H1 (cell line): Measurements from ENCODE around the gene IGF2BP3. TPM values are rescaled to one million over a fixed set of nuclear protein-coding genes. Genes with fewer than 3 reads are reported as not detected.
A peak's percentile ranks its signal among the peaks of the same experiment; 100 is the strongest.

Source experiments
- CTCF ChIA-PET: fragments of 300-600 bp; sonication (Branson Sonifier 250); formaldehyde crosslinking; loops from one replicate; lab custom pipeline; 2021; ENCODE audit not compliant: partially characterized antibody; lab: Charles Lee
- POLR2A ChIA-PET: fragments of 300-600 bp; sonication (Branson Sonifier 250); formaldehyde crosslinking; loops from one replicate; lab custom pipeline; 2021; ENCODE audit warnings: inconsistent platforms; ENCODE audit not compliant: partially characterized antibody; lab: Charles Lee
- DNase-seq, 2 experiments: peaks; one replicate each; pipeline versions ENCODE4 v3.0.0 to v3.0.0-alpha.2; 2010 to 2022; ENCODE audit warnings: low spot score in 2 of 2, low read depth in 1 of 2, mixed read lengths in 1 of 2
- FAIRE-seq: peaks from 2 replicates; lab custom pipeline; 2011; peaks lifted over from hg19 to GRCh38; lab: Jason Lieb, UNC
- H2AFZ ChIP-seq: 2 replicates; pipeline ENCODE4 v1.8.1; 2012; ENCODE audit warnings: low read length, inconsistent platforms
- H2AK5ac ChIP-seq: 2 replicates; pipeline ENCODE4 v1.6.1; 2013; ENCODE audit warnings: low read depth, low read length
- H2BK120ac ChIP-seq: replicated peaks from 2 replicates; pipeline ENCODE3; 2013; ENCODE audit warnings: low read depth, low read length, inconsistent platforms
- H2BK12ac ChIP-seq: 2 replicates; pipeline ENCODE4 v1.6.1; 2013; ENCODE audit warnings: low read depth, low read length
- H2BK15ac ChIP-seq: 2 replicates; pipeline ENCODE4 v1.6.1; 2013; ENCODE audit warnings: low read length
- H2BK20ac ChIP-seq: 2 replicates; pipeline ENCODE4 v1.6.1; 2013; ENCODE audit warnings: low read length
- H2BK5ac ChIP-seq: 2 replicates; pipeline ENCODE4 v1.6.1; 2013; ENCODE audit warnings: low read depth, low read length
- H3K14ac ChIP-seq: 2 replicates; pipeline ENCODE4 v1.6.1; 2013; ENCODE audit warnings: inconsistent platforms; ENCODE audit not compliant: insufficient read length
- H3K18ac ChIP-seq: 2 replicates; pipeline ENCODE4 v1.6.1; 2013; ENCODE audit warnings: low read length; ENCODE audit errors: extremely low read depth
- H3K23ac ChIP-seq: 2 replicates; pipeline ENCODE4 v1.6.1; 2013; ENCODE audit warnings: inconsistent platforms; ENCODE audit not compliant: insufficient read length
- H3K23me2 ChIP-seq: 2 replicates; pipeline ENCODE4 v1.6.1; 2013; ENCODE audit warnings: low read depth, low read length
- H3K27ac ChIP-seq: 2 replicates; pipeline ENCODE4 v1.6.1; 2011; ENCODE audit warnings: low read depth, low read length, inconsistent platforms
- H3K27me3 ChIP-seq, 4 experiments: replicated peaks in 1 of 4; 1 replicate in 1 of 4; 2 replicates in 3 of 4; pipeline versions ENCODE4 v1.6.1 to v1.8.1; 2011 to 2013; ENCODE audit warnings: low read length in 3 of 4, mild to moderate bottlenecking in 3 of 4, inconsistent platforms in 2 of 4, mixed read lengths in 2 of 4, moderate library complexity in 1 of 4; ENCODE audit not compliant: control insufficient read depth in 3 of 4, insufficient read depth in 3 of 4; ENCODE audit errors: extremely low read depth in 1 of 4
- H3K36me3 ChIP-seq, 4 experiments: 2 replicates each; pipeline versions ENCODE4 v1.6.1 to v1.8.1; 2011 to 2013; ENCODE audit warnings: mild to moderate bottlenecking in 4 of 4, low read length in 3 of 4, moderate library complexity in 2 of 4, control low read depth in 1 of 4, inconsistent platforms in 1 of 4; ENCODE audit not compliant: insufficient read depth in 4 of 4, control insufficient read depth in 2 of 4
- H3K4ac ChIP-seq: replicated peaks from 2 replicates; pipeline ENCODE3; 2013; ENCODE audit warnings: low read length, low read depth, mixed read lengths, inconsistent platforms; ENCODE audit not compliant: insufficient read length
- H3K4me1 ChIP-seq, 4 experiments: replicated peaks in 1 of 4; 1 replicate in 1 of 4; 2 replicates in 3 of 4; pipeline versions ENCODE4 v1.6.1 to v1.8.1; 2011 to 2013; ENCODE audit warnings: low read length in 3 of 4, inconsistent platforms in 2 of 4, mixed read lengths in 1 of 4; ENCODE audit not compliant: insufficient read depth in 4 of 4, control insufficient read depth in 3 of 4
- H3K4me2 ChIP-seq, 2 experiments: 2 replicates each; pipeline versions ENCODE4 v1.6.1 to v1.8.1; 2011 to 2013; ENCODE audit warnings: low read depth in 2 of 2, low read length in 2 of 2, control low read depth in 1 of 2, inconsistent platforms in 1 of 2, mild to moderate bottlenecking in 1 of 2; ENCODE audit not compliant: insufficient read depth in 1 of 2
- H3K4me3 ChIP-seq, 4 experiments: fragments of 200-600, 300-600 bp in 1 of 4; sonication (generic), shearing (Covaris generic), sonication (Bioruptor Twin) in 1 of 4; 2 replicates each; pipeline versions ENCODE4 v1.5.1 to v1.8.1; 2011 to 2016; ENCODE audit warnings: low read length in 4 of 4, low read depth in 3 of 4, control low read depth in 2 of 4, inconsistent platforms in 2 of 4, mild to moderate bottlenecking in 2 of 4, mixed read lengths in 1 of 4, moderate library complexity in 1 of 4; ENCODE audit not compliant: insufficient read depth in 2 of 4; ENCODE audit errors: extremely low read depth in 1 of 4
- H3K56ac ChIP-seq: replicated peaks from 2 replicates; pipeline ENCODE3; 2013; ENCODE audit warnings: low read depth, mild to moderate bottlenecking, mixed read lengths, low read length, inconsistent platforms; ENCODE audit not compliant: insufficient read length
- H3K79me1 ChIP-seq: 2 replicates; pipeline ENCODE4 v1.6.1; 2013; ENCODE audit warnings: low read depth, low read length, control low read depth
- H3K79me2 ChIP-seq, 2 experiments: 2 replicates each; pipeline versions ENCODE4 v1.6.1 to v1.8.1; 2012 to 2013; ENCODE audit warnings: low read length in 2 of 2, mild to moderate bottlenecking in 2 of 2, inconsistent platforms in 1 of 2; ENCODE audit not compliant: insufficient read depth in 2 of 2, control insufficient read depth in 1 of 2
- H3K9ac ChIP-seq, 4 experiments: replicated peaks in 1 of 4; 1 replicate in 1 of 4; 2 replicates in 3 of 4; pipeline versions ENCODE4 v1.6.1 to v1.8.1; 2011 to 2013; ENCODE audit warnings: low read depth in 3 of 4, low read length in 3 of 4, control low read depth in 2 of 4, mild to moderate bottlenecking in 2 of 4, moderate library complexity in 2 of 4, inconsistent platforms in 1 of 4; ENCODE audit errors: extremely low read depth in 1 of 4
- H3K9me3 ChIP-seq, 2 experiments: 2 replicates each; pipeline versions ENCODE4 v1.6.1 to v1.8.1; 2012 to 2013; ENCODE audit warnings: mild to moderate bottlenecking in 2 of 2, moderate library complexity in 2 of 2, control low read depth in 1 of 2, inconsistent platforms in 1 of 2, low read depth in 1 of 2, low read length in 1 of 2, mixed read lengths in 1 of 2; ENCODE audit not compliant: insufficient read depth in 2 of 2
- H4K20me1 ChIP-seq, 2 experiments: replicated peaks in 1 of 2; 2 replicates each; pipeline versions ENCODE3 to v1.8.1; 2011 to 2013; ENCODE audit warnings: inconsistent platforms in 2 of 2, low read length in 2 of 2, mild to moderate bottlenecking in 1 of 2; ENCODE audit not compliant: insufficient read depth in 2 of 2, control insufficient read depth in 1 of 2
- H4K5ac ChIP-seq: 2 replicates; pipeline ENCODE4 v1.6.1; 2013; ENCODE audit warnings: low read length, low read depth, mixed read lengths, inconsistent platforms; ENCODE audit not compliant: insufficient read length
- H4K8ac ChIP-seq: 2 replicates; pipeline ENCODE4 v1.8.0; 2013; ENCODE audit warnings: mild to moderate bottlenecking, moderate library complexity, low read length, inconsistent platforms; ENCODE audit not compliant: insufficient read depth; ENCODE audit errors: extremely low read depth
- H4K91ac ChIP-seq: replicated peaks from 2 replicates; pipeline ENCODE3; 2013; ENCODE audit warnings: low read length, mixed read lengths, inconsistent platforms; ENCODE audit not compliant: insufficient read length
- CEBPB ChIP-seq: IDR thresholded peaks from 2 replicates; pipeline ENCODE4 v1.6.1; 2012; ENCODE audit warnings: low read depth, low read length
- EGR1 ChIP-seq: IDR thresholded peaks from 2 replicates; pipeline ENCODE4 v1.6.1; 2011; ENCODE audit warnings: low read depth, low read length, borderline replicate concordance
- EZH2 ChIP-seq: fragments of 200-600 bp; sonication (generic); IDR thresholded peaks from 2 replicates; pipeline ENCODE4 v1.7.1; 2012; ENCODE audit warnings: low read depth, mild to moderate bottlenecking, moderate library complexity, low read length, inconsistent platforms; ENCODE audit not compliant: severe bottlenecking
- PHF8 ChIP-seq: fragments of 200-600 bp; sonication (generic); conservative IDR thresholded peaks from 2 replicates; pipeline ENCODE4 v1.7.1; 2012; ENCODE audit warnings: low read depth, mild to moderate bottlenecking, inconsistent platforms, low read length, moderate library complexity
- POLR2AphosphoS5 ChIP-seq: IDR thresholded peaks from 2 replicates; pipeline ENCODE4 v1.6.1; 2011; ENCODE audit warnings: low read depth, low read length
- RAD21 ChIP-seq, 2 experiments: IDR thresholded peaks in 1 of 2; conservative IDR thresholded peaks in 1 of 2; 2 replicates each; pipeline ENCODE4 v1.6.1; 2011; ENCODE audit warnings: low read depth in 2 of 2, low read length in 2 of 2, improper control_type of control experiment in 1 of 2, inconsistent platforms in 1 of 2, mild to moderate bottlenecking in 1 of 2, moderate library complexity in 1 of 2
- SAP30 ChIP-seq: fragments of 300-600 bp; sonication (generic); IDR thresholded peaks from 2 replicates; pipeline ENCODE4 v1.7.1; 2012; ENCODE audit warnings: low read length, moderate library complexity, mild to moderate bottlenecking, inconsistent platforms; ENCODE audit not compliant: insufficient read depth, insufficient replicate concordance
- SP1 ChIP-seq: IDR thresholded peaks from 2 replicates; pipeline ENCODE4 v1.6.1; 2011; ENCODE audit warnings: low read depth, low read length
- TAF7 ChIP-seq: optimal IDR thresholded peaks from 2 replicates; pipeline ENCODE3; 2011; ENCODE audit warnings: low read depth, mild to moderate bottlenecking, inconsistent platforms, low read length, moderate library complexity, borderline replicate concordance
- ZNF274 ChIP-seq: IDR thresholded peaks from 2 replicates; pipeline ENCODE4 v1.7.0; 2012; ENCODE audit warnings: low read length, borderline replicate concordance; ENCODE audit errors: extremely low read depth
- WGBS, 2 experiments: shearing (Covaris generic) in 1 of 2; methylation state at CpG; one replicate each; pipeline versions ENCODE4 v1.1.6 to v1.1.7; 2013 to 2015; ENCODE audit warnings: low lambda C conversion rate in 2 of 2, mixed read lengths in 2 of 2, inconsistent platforms in 1 of 2, low coverage in 1 of 2, missing lambda C conversion rate in 1 of 2; ENCODE audit not compliant: insufficient replicate concordance in 2 of 2, insufficient coverage in 1 of 2, insufficient read length in 1 of 2; ENCODE audit errors: extremely low coverage in 1 of 2, missing lambda C conversion rate in 1 of 2; 5-methylcytosine and 5-hydroxymethylcytosine counted together
- polyA plus RNA-seq, 7 experiments: library from polyadenylated mRNA; depleted of rRNA in 3 of 7; stranded (reverse) in 5 of 7; unstranded in 2 of 7; fragments of >200 nt in 5 of 7; fragments of 200-250 nt in 2 of 7; gene quantifications; 1 replicate in 5 of 7; 2 replicates in 1 of 7; 4 replicates in 1 of 7; pipeline versions ENCODE4 v1.2.1 to v1.2.3, GENCODE V29; 2011 to 2013; ENCODE audit warnings: missing spikeins in 2 of 7, mixed read lengths in 2 of 7
- total RNA-seq: library from RNA; stranded (reverse); fragmentation: NEBNext Ultra II Directional; extraction: Animal tissue kit (Norgen Biotek cat#: 25700); gene quantifications from 2 replicates; pipeline ENCODE4 v1.2.1, GENCODE V29; 2021

Gene IGF2BP3
- total and polyA plus RNA-seq, 2 of the 8 experiments (the other 6 are each of a cell fraction or from before 2014, with no cell fraction given): 66.3 to 193 TPM

GRCh38 chr7:23474094-23474828 is 4.0 kb upstream of the IGF2BP3 start:
- peak; percentile 94 to 95 for DNase-seq
- H3K23me2 ChIP-seq: peaks cover 4% of the 10 kb centered on the region; the same call in 1 of the 2 replicates
- peak overlapping the region; percentile 90 for H3K4ac ChIP-seq
- H4K91ac ChIP-seq: peak overlapping the region; percentile 97
- H3K56ac ChIP-seq: peak overlapping the region; percentile 96
- ChIA-PET POLR2A (interaction anchor here (0.7 to 3.6 kb wide), 25 partner anchors 11 to 193 kb away, joined by 3 to 68 read pairs (median 4); partner anchors contain the start of gene TRA2A), CTCF (interaction anchor here (0.8 to 1.3 kb wide), 3 partner anchors 16 to 45 kb away, joined by 3 to 5 read pairs (median 4); no protein-coding TSS in a partner anchor)
- peak; percentile 97 for FAIRE-seq
- H4K5ac ChIP-seq: peak overlapping the region; percentile 99
- H2BK15ac ChIP-seq: peak overlapping the region; percentile 78
- no peak overlapping the region for H2AFZ ChIP-seq
- H3K23ac ChIP-seq: peak overlapping the region; percentile 6
- no peaks in the 10 kb centered on the region for H3K79me1 ChIP-seq
- H3K14ac ChIP-seq: no peak overlapping the region
- WGBS, 2 experiments: 1% methylated on average over 63 of the region's 66 CpGs; no CpG with 5 or more reads in 1 of the 2 experiments
- no peaks in the 10 kb centered on the region; a peak in 3 of 8 replicates for H3K36me3 ChIP-seq
- peak overlapping the region; percentile 73; the same call in 1 of the 2 replicates for H2BK12ac ChIP-seq
- peak overlapping the region; percentile 95 to 98 (median 96) for H3K9ac ChIP-seq
- H3K4me3 ChIP-seq: peak overlapping the region; percentile 73 to 95 (median 80)
- no peak overlapping the region for H2BK120ac ChIP-seq
- no peak overlapping the region for H2BK20ac ChIP-seq
- no peak overlapping the region for H2AK5ac ChIP-seq
- H4K20me1 ChIP-seq: peaks cover 0 to 1% of the 10 kb centered on the region in 2 experiments
- H3K79me2 ChIP-seq: peaks cover 6 to 76% of the 10 kb centered on the region in 2 experiments
- peak overlapping the region; percentile 98 for H2BK5ac ChIP-seq
- peak overlapping the region; percentile 90 to 93 for H3K4me2 ChIP-seq
- peak overlapping the region; percentile 100 for H4K8ac ChIP-seq
- no peaks in the 10 kb centered on the region for H3K27me3 ChIP-seq
- peak overlapping the region; percentile 99 for H3K18ac ChIP-seq
- peaks cover 0 to 8% (median 4%) of the 10 kb centered on the region in 4 experiments; a peak in 2 of 7 replicates for H3K4me1 ChIP-seq
- peak overlapping the region; percentile 96 for H3K27ac ChIP-seq
- no peaks in the 10 kb centered on the region for H3K9me3 ChIP-seq
- TF ChIP-seq TAF7 (peak; percentile 61), EGR1 (peak; percentile 56; the same call in 1 of the 2 replicates), RAD21 (IDR thresholded peaks at IDR 0.05 in 1 of 2, conservative IDR thresholded peaks at IDR 0.05 in 1 of 2; ENCODE audit: low read depth in 2 of 2, low read length in 2 of 2) (peak in 1 of 2 experiments; percentile 16; a peak in 1 of 4 replicates), ZNF274 (no peak), SAP30 (no peak), EZH2 (no peak), POLR2AphosphoS5 (peak; percentile 92), SP1 (peak; percentile 73), PHF8 (peak; percentile 81), CEBPB (peak; percentile 95)
